Left hindlimb (tissue), 1 donor: Measurements from ENCODE around the gene EPB42.
"Not testable (repeated sequence)": the region's sequence is repeated elsewhere in the genome, so short reads cannot be mapped to it uniquely, and the experiment has no call there.

Experiments used
- DNase-seq: peaks from one replicate; pipeline ENCODE4 v3.0.0-alpha.2; 2018

The EPB42 gene

DNA sequence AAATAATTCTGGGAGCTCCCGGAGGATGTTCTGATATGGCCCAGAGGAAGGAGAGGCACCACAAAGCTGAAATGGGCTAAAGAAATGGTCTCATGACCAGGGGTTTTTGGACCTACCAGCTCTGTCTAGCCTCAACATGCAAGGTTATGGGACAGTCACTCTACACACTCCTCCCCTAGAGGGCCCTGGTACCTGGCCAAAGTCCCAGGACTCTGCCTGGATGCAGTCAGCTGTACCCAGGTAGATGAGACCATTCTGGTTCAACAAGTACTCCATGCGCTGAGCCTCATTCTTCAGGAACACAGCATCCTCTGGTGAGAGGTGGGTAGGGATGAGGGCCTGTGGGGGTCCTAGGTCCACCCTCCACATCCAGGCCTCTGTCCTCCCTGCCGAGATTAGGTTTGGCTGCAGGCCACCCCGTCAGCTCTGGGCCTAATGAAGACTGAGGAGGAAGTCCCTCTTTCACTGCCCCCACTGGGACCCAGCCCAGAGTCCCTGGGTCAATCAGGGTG lies 9.5 kb downstream of the EPB42 start:
- DNase-seq = no peak

DNA sequence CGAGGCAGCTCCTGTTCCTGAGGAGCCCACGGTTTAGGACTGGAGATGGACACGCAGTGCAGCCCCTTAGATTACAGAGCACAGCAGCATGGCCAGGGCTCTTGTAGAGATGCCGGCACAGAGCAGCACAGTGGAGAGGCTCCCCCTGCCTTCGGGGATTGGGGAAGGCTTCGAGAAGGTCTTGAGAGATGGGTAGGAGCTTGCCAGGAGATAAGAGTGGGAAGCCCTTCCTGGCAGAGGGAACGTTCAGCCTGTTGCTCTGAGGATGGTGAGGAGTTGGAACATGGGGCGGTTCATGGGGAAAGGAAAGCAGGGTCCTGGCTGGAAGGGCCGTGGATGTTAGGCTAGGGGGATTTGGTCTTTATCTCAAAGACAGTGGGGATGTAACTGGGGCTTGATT lies 10.0 kb downstream of the EPB42 start:
- no peak for DNase-seq

DNA sequence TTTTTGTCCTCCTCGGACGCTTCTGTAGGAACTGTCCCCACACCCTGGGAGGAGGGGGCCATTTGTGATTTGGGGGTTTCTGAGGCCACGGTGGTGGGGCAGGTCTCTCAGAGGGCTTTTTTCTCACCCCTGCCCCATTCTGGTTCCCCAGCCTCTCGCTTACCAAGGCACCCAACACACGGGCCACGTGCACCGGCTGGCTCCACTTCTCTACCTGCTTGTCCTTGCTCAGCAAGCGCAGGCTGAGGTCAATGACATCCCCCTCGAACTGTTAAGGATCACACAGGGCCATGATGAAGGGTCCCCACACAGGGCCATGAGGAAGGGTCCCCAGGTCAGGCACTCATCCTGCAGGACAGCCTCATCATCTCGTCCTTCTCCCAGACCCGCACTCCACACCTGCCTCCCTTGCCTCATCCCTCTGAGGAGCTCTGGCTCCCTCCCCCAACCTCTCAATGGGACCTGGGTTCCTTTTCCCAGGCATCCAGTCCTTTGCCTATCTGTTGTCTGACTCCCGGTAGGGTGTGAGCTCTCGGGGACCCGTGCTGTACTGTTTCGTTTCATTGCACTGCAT lies 10.6 kb downstream of the EPB42 start:
- no peak for DNase-seq

DNA sequence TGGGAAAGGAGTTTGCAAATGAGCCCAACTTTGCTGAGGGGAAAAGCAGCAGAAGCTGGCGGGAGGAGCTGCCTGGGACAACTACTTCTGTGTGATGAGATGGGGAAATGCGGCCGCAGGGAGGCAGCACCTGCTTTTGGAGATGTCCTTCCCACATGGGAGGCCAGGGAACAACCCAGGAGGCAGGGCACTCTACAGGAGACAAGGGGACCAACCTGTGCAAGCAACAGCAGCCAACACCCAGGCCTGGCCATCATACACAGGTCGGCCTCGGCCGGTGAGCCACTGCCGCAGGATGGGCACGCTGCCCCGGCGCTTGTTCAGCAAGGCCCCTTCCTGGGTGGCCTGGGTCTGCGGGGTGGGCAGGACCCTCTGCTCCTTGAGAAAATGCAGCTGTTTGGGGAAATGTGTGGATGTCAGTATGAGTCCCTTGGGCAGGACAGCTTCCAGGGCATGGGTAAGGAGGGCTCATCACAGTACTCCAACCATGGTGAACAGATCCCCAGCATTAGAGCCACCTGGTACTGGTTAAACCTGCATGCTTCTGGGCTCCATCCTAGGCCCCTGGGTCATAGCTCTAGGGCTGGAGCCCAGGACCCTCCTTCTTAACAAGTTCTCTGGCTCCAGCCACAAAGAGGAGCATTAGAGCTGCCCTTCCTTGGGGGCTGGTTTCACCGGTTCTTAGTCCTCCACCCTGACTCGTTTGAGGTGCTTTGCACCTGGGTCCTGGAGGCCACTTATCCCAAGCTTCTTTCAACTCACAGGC lies 11.6 kb downstream of the EPB42 start:
- DNase-seq = no peak

DNA sequence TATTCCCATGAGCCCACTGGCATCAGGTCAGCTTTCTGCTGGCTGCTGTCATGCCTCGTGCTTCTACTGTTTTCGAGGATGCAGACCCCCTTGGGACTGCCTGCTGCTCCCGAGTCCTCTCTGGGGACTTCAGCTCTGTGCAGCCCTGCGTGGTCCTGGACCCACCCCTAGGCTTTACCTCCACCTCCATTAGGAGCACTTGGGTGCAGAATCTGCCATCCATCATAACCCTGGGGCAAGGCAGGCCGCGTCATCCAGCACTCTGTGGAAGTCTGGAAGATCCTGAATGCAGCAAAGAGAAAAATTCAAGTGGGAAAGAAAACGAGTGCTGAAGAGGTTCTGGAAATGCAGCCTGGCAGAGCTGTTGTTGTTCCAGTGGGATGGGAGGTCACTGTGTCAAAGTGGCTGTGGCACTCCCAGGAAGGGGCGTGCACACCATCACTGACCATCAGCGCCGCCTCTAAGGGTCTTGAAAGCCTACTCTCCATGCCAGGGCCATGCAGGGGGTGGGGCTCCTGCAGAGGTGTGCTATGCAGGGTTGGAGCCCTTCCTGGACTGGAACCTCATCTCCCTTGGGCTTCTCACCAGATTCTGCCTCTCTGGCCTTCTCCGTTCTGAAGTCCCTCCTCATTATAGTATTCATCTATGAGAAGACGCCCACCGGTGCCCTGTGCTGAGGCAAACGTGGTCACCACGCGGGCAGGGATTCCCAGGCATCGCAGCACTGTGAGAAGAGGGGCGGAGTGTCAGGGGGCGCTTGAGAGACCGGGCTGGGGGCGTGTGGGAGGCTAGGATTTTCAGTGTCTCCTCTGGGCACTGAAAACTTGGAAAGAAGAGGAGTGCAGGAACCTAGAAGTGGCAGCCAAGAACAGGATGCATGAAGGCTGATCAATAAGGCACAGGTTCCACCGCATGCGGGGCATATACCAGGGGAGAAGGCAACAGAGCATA lies 12.5 kb downstream of the EPB42 start:
- no peak for DNase-seq

DNA sequence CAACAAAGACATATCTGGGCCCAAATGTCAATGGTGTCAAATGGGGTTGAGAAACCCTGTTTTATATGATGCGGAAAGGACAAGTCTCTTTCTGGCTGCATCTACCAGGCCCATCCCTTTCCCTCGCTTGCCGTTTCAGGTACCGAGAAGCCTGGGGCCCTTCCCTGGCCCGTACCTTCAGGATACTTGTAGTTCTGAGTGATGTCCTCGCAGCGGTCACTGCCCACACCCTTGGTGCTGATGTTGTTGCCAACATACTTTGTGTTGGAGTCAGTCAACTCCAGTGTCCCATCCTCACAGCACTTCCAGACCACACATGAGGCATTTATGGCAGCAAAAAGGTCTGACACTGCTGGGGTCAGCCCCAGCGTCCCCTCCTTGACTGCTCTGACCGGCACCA lies 13.8 kb downstream of the EPB42 start:
- no peak for DNase-seq

DNA sequence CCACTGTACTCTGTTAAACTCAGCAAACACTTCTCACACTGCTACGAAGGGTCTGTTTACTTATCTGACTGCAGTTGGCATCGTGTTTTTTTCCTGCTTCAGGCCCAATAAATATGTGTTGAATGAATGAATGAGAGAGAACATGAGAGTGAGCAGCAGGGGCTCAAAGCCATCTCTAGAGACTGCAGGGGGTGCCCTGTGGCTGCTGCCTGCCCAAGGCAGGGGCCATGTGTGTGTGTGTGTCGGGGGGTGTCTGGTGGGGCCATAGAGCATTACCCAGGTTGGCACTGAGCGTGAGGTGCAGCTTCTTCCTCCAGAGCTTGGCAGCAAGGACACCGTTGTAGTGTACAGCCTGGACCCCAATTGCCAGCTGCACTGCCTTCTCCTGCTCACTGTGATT lies 14.8 kb downstream of the EPB42 start:
- no peak for DNase-seq

DNA sequence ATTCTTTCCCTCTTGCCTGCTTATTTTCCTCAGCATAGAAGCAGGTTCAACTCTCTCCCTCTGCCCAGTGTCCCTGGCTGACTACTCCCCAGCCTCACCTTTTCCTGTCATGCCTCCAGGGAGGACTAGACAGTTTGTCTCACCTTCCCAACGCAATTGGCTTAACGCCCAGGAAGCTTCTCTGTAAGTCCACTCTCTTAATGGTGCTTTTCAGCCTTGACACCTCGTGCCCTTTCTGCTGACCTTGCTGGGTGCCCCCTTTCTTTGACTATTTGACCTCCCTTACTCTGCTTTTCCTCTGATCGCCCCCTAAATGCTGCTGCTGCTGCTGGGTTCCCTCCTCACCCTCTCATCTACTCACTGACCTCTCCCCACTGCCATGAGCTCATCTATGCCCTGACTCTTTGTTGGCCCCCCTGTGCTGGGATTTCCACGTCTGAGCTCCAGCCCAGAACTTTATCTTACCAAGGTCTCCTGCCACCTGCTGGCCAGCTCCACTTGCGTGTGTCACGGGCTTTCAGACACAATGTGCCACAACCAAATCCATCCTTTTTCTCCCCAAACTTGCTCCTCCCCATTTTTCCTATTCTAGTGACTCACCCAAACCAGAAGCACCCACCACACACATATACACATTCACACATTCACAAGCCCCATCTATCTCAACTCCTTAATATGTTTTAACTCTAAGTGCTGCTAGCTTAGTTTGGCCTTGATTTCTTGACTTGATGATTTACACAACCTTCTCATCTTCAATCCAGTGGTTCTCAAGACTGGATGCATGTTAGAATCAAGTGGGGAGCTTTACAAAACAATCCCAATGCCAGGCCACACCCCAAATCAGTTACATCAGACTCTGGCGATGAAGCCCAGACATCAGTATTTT lies 16.6 kb downstream of the EPB42 start:
- no peak for DNase-seq

DNA sequence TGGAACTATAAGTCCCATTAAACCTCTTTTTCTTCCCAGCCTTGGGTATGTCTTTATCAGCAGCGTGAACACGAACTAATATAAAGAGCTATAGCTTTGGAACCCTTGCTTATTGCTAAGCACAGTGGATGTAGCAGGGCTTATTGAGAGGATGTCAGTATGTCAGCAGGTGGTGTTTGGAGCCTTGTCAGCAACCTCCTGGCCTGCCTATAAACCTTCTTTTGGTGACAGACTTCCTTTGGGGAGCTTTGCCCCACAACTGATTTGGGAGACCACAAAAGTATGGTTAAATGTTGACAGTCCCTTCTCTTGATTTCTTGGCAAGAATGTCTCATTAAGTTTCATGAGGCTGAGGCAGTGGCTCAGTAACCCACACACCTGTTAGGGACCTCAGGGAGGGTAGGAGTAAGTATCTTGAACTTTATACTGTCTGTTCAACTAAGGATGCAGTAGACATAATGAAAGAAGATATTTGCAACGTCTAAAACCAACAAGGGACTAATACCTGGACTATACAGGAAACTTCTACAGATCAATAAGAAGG lies 20.8 kb downstream of the EPB42 start:
- no peak for DNase-seq

DNA sequence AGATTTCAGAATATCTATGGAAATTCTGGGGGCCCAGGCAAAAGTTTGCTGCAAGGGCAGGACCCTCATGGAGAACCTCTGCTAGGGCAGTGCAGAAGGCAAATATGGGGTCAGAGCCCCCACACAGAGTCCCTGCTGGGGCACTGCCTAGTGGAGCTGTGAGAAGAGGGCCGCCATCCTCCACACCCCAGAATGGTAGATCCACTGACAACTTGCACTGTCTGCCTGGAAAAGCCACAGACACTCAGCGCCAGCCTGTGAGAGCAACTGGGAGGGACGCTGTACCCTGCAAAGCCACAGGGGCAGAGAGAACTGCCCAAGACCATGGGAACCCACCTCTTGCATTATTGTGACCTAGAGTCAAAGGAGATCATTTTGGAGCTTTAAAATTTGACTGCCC lies 21.8 kb downstream of the EPB42 start:
- DNase-seq = no peak

DNA sequence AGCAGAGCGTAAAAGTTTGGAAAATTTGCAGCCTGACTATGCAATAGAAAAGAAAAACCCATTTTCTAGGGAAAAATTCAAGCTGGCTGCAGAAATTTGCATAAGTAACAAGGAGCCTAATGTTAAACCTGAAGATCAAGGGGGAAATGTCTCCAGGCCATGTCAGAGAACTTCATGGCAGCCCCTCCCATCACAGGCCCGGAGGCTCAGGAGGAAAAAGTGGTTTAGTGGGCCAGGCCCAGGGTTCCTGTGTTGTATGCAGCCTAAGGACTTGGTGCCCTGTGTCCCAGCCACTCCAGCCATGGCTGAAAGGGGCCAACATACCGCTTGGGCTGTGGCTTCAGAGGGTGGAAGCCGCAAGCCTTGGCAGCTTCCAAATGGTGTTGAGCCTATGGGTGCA lies 22.3 kb downstream of the EPB42 start:
- not testable (repeated sequence) for DNase-seq

DNA sequence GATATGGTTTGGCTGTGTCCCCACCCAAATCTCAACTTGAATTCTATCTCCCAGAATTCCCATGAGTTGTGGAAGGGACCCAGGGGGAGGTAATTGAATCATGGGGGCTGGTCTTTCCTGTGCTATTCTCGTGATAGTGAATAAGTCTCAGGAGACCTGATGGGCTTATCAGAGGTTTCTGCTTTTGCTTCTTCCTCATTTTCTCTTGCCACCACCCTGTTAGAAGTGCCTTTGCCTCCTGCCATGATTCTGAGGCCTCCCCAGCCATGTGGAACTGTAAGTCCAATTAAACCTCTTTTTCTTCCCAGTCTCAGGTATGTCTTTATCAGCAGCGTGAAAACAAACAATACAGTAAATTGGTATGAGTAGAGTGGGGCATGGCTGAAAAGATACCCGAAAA lies 23.0 kb downstream of the EPB42 start:
- not testable (repeated sequence) for DNase-seq

DNA sequence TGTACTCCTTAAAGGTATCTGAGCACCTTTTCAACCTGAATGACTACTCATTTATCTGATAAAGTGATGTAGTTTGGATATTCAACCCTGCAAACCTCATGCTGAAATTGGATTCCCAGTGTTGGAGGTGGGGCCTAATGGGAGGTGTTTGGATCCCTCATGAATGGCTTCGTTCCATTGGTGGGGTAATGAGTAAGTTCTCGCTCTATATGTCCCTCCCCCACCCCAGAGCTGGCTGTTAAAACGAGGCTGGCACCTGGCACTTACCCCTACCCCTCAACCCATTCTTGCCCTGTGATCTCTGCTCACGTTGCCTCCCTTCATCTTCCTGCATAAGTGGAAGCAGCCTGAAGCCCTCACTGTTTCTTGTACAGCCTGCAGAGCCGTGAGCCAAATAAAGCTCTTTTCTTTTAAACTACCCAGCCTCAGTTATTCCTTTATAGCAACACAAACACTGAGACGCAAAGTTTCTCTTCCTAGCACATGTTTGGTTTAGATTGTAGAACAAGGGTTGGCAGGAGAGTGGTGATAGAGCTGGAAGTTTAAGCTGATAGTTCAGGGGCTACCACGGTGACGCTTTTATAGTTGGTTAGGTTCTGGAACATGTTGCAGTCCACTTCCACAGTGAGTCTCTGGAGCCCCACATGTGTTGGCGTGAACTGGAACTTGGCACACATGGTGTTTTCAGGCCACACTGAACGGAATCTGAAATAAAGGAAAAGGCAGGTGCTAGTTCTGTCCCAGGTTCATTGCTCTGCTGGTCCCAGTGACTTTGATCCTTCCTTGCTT lies 23.9 kb downstream of the EPB42 start:
- no peak for DNase-seq

DNA sequence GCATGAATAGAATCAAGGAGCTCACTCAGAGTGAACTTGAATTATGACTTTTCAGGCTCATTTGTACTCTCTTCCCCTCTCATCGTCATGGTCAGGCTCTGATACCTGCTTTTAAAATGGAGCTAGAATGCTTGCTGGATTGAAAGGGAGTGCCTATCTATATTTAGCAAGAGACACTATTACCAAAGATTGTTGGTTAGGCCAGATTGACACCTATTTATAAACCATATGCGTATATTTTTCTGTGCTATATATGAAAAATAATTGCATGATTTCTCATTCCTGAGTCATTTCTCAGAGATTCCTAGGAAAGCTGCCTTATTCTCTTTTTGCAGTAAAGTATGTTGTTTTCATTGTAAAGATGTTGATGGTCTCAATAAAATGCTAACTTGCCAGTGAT lies 26.0 kb downstream of the EPB42 start:
- no peak for DNase-seq

DNA sequence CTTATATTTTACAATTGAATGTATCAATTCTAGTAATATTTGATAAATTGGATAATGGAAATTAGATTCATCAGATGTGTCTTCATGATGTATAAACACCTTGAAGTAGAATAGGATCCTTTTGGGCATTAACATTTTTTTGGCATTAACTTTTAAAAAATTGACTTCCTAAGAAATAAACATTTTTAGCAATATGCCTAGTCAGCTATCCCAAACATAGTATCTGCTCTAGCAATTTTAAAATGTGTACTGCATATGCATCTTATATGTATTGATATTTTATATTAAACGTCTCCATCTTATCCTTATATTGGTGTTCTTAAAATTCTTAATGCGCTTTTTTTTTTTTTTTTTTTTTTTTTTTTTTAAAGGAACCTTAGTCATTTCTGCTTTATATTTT lies 27.1 kb downstream of the EPB42 start:
- DNase-seq = no peak

DNA sequence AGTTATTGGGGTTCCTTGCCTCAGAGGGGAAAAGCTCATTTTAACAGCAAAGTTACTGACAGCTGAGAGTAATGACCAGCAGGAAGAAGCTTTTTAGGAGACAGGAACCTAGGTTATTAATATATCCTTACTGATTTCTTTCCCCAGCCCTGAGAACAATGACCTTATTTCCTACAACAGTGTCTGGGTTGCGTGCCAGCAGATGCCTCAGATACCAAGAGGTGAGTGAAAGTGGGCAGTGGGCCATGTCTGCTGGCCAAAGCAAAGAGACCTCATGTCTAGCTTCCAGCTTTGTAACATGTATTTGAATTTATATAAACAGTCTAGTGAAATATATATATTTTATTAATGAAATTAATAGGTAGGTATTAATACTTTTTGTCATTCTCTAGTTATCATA lies 30.6 kb downstream of the EPB42 start:
- DNase-seq = no peak

DNA sequence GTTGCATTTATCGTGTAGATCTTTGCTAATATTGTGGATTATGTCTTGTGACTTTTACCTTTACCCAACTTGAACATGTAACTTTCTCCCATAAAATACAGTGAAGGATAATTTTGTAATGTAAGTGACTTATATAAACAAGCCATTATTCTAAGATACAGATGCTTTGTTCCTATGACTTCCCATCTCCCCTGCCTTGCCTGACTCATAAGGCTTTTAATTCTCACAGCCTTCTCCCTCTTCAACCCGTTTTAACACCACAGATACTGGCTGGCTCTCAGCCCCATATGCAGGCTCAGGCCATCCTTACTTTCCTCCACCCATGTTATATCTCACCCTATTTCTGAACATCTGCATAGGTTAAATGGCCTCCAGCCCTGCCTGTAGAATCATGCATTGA lies 31.5 kb downstream of the EPB42 start:
- DNase-seq = no peak

DNA sequence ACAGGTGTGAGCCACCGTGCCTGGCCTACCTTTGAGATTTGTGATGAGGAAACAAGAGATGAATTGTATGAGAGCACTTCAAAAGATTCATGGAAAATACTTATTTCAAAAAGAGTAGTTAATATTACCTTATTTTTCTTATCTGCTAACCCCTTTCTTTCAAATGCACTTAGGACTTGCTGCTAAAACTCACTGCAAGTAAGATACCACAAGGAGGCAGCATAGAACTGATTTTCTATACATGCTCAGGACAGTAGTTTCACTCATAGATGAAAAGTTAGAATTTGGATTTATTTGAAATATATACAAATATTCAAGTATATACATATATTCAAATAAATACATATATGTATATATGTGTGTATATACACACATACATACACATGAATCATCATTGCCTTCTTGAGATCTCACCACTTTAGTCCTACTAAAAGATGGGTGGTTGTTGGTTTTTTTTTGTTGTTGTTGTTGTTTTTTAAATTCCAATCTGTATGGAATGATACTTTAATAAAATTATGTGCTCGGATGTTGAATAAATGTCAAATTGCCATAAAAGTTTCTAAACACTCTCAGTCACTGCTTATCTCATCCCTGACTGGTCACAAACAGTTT lies 33.2 kb downstream of the EPB42 start:
- DNase-seq = no peak

DNA sequence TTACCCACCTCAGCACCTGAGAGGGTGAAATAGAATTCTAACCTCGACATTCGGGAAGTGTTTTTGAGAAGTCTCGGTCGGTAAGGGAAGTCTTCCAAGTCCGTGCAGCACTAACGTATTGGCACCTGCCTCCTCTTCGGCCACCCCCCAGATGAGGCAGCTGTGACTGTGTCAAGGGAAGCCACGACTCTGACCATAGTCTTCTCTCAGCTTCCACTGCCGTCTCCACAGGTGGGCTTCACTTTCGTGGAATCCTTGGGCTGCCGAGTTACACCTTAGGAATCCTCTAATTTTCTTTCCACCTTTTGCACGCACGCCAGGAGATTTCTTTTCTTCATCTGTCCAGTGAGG lies 34.8 kb downstream of the EPB42 start:
- no peak for DNase-seq

DNA sequence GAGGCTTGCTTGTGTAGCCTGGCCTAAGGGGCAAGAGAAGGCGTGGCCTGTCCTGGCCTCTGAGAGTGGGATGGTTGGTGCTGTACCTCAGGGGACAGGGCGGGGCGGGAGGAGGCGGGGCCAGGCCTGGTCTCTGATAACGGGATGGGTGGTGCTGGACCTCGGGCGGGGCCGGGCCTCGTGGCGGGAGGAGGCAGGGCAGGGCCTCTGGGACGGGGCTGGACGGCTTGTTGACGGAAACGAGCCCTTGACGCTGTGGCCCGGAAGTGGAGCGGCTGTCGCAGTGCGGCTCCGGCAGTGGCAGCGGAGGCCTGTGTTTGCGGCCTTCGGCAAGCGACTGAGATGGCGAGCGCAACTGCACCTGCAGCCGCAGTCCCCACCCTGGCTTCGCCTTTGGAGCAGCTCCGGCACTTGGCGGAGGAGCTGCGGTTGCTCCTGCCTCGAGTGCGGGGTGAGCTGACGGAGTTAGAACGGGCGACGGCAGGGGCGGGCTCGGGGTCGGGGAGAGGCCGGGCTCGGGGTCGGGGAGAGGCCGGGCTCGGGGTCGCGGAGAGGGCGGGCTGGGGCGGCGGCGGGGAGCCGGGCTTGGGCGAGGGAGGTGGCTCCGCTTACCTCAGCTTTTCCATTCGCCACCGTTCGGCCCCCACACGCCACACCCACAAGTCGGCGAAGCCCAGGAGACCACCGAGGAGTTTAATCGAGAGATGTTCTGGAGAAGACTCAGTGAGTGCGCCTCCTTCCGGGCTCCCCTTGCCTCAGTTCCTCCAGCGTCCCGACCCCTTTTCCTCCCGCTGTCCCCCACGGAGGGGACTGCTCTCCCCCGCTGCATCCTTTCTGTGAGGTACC lies 35.4 kb downstream of the EPB42 start, which contains the start of gene CCNDBP1:
Gene CCNDBP1, plus strand, starts transcription at position 247 of the 846 bp plus-strand sequence. Its CDS starts 96 bp downstream, at position 343.
- DNase-seq = peak; percentile 85
